PC-9 (cell line): ENCODE results near the gene PRSS50. TPM values are rescaled to one million over a fixed set of nuclear protein-coding genes. Genes with fewer than 3 reads are reported as not detected.

Experiments
- BruUV-seq: library from RNA; stranded (reverse); fragments of 400-500 nt; replicated peaks from 2 replicates; lab custom pipeline; 2021; lab: Mats Ljungman, UMichigan
- CTCF ChIA-PET: fragments of 300-600 bp; sonication (Branson Sonifier 250); formaldehyde crosslinking; loops from one replicate; lab custom pipeline; 2022; ENCODE audit warnings: antibody characterized with exemption; lab: Charles Lee
- POLR2A ChIA-PET: fragments of 300-600 bp; sonication (Branson Sonifier 250); formaldehyde crosslinking; loops from one replicate; lab custom pipeline; 2022; ENCODE audit warnings: antibody characterized with exemption; ENCODE audit not compliant: unreplicated experiment; lab: Charles Lee
- DNase-seq, 2 experiments: peaks; one replicate each; pipeline versions ENCODE4 v3.0.0 to v3.0.0-alpha.2; 2015 to 2022; ENCODE audit warnings: mixed read lengths in 1 of 2
- H2AFZ ChIP-seq: fragments of 200-600 bp; sonication (generic); 2 replicates; pipeline ENCODE4 v1.8.1; 2017; ENCODE audit warnings: antibody characterized with exemption
- H3F3A ChIP-seq: fragments of 200-600 bp; sonication (generic); 2 replicates; pipeline ENCODE4 v1.8.1; 2017; ENCODE audit warnings: antibody characterized with exemption, mild to moderate bottlenecking, low read depth; ENCODE audit not compliant: insufficient read depth
- H3K27ac ChIP-seq: fragments of 200-600 bp; sonication (generic); 2 replicates; pipeline ENCODE4 v1.6.1; 2016; ENCODE audit warnings: mixed run types
- H3K27me3 ChIP-seq: fragments of 200-600 bp; sonication (generic); 2 replicates; pipeline ENCODE4 v1.6.1; 2016; ENCODE audit warnings: low read depth, mixed run types; ENCODE audit not compliant: insufficient read depth
- H3K36me3 ChIP-seq: fragments of 200-600 bp; sonication (generic); 2 replicates; pipeline ENCODE4 v1.6.1; 2016; ENCODE audit warnings: low read depth, mixed run types
- H3K4me1 ChIP-seq: fragments of 200-600 bp; sonication (generic); replicated peaks from 2 replicates; pipeline ENCODE4 v1.6.1; 2016; ENCODE audit warnings: mixed run types; ENCODE audit not compliant: insufficient read depth
- H3K4me2 ChIP-seq: fragments of 200-600 bp; sonication (generic); 2 replicates; pipeline ENCODE4 v1.6.1; 2017; ENCODE audit warnings: mixed run types
- H3K4me3 ChIP-seq: fragments of 200-600 bp; sonication (generic); 2 replicates; pipeline ENCODE4 v1.6.1; 2016; ENCODE audit warnings: mixed run types
- H3K79me2 ChIP-seq: fragments of 200-600 bp; sonication (generic); 2 replicates; pipeline ENCODE4 v1.6.1; 2017; ENCODE audit warnings: low read depth, mixed run types
- H3K9me2 ChIP-seq: fragments of 200-600 bp; sonication (generic); 2 replicates; pipeline ENCODE4 v1.8.1; 2017; ENCODE audit warnings: mild to moderate bottlenecking; ENCODE audit not compliant: insufficient read depth
- H3K9me3 ChIP-seq: fragments of 200-600 bp; sonication (generic); 2 replicates; pipeline ENCODE4 v1.8.1; 2016; ENCODE audit warnings: low read depth; ENCODE audit not compliant: insufficient read depth
- H4K20me1 ChIP-seq: fragments of 200-600 bp; sonication (generic); 2 replicates; pipeline ENCODE4 v1.8.1; 2017; ENCODE audit not compliant: insufficient read depth
- CTCF ChIP-seq: fragments of 200-600 bp; sonication (generic); conservative IDR thresholded peaks from 2 replicates; pipeline ENCODE4 v1.6.1; 2017; ENCODE audit warnings: mixed run types, antibody characterized with exemption, mild to moderate bottlenecking, moderate library complexity
- EZH2 ChIP-seq: fragments of 200-600 bp; sonication (generic); IDR thresholded peaks from 2 replicates; pipeline ENCODE4 v1.8.0; 2017; ENCODE audit warnings: antibody characterized with exemption, low read depth
- intact Hi-C: fragments of 100-400 bp; cut with micrococcal nuclease; formaldehyde crosslinking; loops from one replicate; pipeline ENCODE4 v1.10.0; 2022; ENCODE audit not compliant: unreplicated experiment
- total RNA-seq: library from RNA; stranded (reverse); gene quantifications from 2 replicates; pipeline ENCODE4 v1.2.3, GENCODE V29; 2021

The PRSS50 gene
- total RNA-seq, 1 experiment from 2014 or later = 0.50 TPM

- CTCF ChIA-PET = no interaction called here
- intact Hi-C loops = no loop called here
- H3K9me3 ChIP-seq = no peaks in the 10 kb centered on the region
Observed at GRCh38 chr3:46667657-46668056, 50.0 kb downstream of the PRSS50 start.

GRCh38 chr3:46667061-46667621 is 50.5 kb downstream of the PRSS50 start:
- intact Hi-C loops = no loop called here
- H3K4me3 ChIP-seq = no peak overlapping the region
- ChIA-PET POLR2A (interaction anchor here (0.5 kb wide), 1 partner anchor 24 kb away, joined by 4 read pairs; no protein-coding TSS in a partner anchor), CTCF (no interaction called here)
- no peaks in the 10 kb centered on the region for H3K9me3 ChIP-seq
- no peak overlapping the region for H3K27ac ChIP-seq
- no peak for DNase-seq
- H3K79me2 ChIP-seq = no peaks in the 10 kb centered on the region
- H4K20me1 ChIP-seq = no peaks in the 10 kb centered on the region
- no peaks in the 10 kb centered on the region for H3K27me3 ChIP-seq
- BruUV-seq = no TSS peak
- H3K36me3 ChIP-seq = no peaks in the 10 kb centered on the region
- no peak overlapping the region for H2AFZ ChIP-seq
- H3K4me2 ChIP-seq = no peak overlapping the region
- H3K4me1 ChIP-seq = no peaks in the 10 kb centered on the region
- H3F3A ChIP-seq = no peaks in the 10 kb centered on the region
- H3K9me2 ChIP-seq = no peaks in the 10 kb centered on the region
- TF ChIP-seq EZH2 (no peak), CTCF (no peak)

More at GRCh38 chr3:46667657-46668056, 50.0 kb downstream of the PRSS50 start:
- H3K4me2 ChIP-seq = no peak overlapping the region
- H4K20me1 ChIP-seq = no peaks in the 10 kb centered on the region
- H3K4me1 ChIP-seq = no peaks in the 10 kb centered on the region
- no peak overlapping the region for H2AFZ ChIP-seq
- no TSS peak for BruUV-seq
- H3K27me3 ChIP-seq = no peaks in the 10 kb centered on the region
- no peaks in the 10 kb centered on the region for H3F3A ChIP-seq
- H3K36me3 ChIP-seq = no peaks in the 10 kb centered on the region
- no peaks in the 10 kb centered on the region for H3K79me2 ChIP-seq
- TF ChIP-seq CTCF (no peak), EZH2 (no peak)
- DNase-seq = no peak
- no peak overlapping the region for H3K27ac ChIP-seq
- no peak overlapping the region for H3K4me3 ChIP-seq
- POLR2A ChIA-PET = interaction anchor here (0.5 kb wide), 1 partner anchor 24 kb away, joined by 4 read pairs; no protein-coding TSS in a partner anchor
- H3K9me2 ChIP-seq = no peaks in the 10 kb centered on the region

GRCh38 chr3:46666453-46666845 is 51.2 kb downstream of the PRSS50 start:
- ChIA-PET CTCF (no interaction called here), POLR2A (interaction anchor here (0.8 kb wide), 1 partner anchor 1304 kb away, joined by 3 read pairs; no protein-coding TSS in a partner anchor)
- BruUV-seq = TSS peak; percentile 24
- H3K36me3 ChIP-seq = no peaks in the 10 kb centered on the region
- no peak overlapping the region for H3K4me2 ChIP-seq
- no peaks in the 10 kb centered on the region for H3K27me3 ChIP-seq
- H3K9me3 ChIP-seq = no peaks in the 10 kb centered on the region
- H3F3A ChIP-seq = no peaks in the 10 kb centered on the region
- no peak overlapping the region for H2AFZ ChIP-seq
- no peak overlapping the region for H3K27ac ChIP-seq
- intact Hi-C loops = no loop called here
- H3K9me2 ChIP-seq = no peaks in the 10 kb centered on the region
- DNase-seq = no peak
- peaks cover 3% of the 10 kb centered on the region for H3K4me1 ChIP-seq
- H3K4me3 ChIP-seq = no peak overlapping the region
- no peaks in the 10 kb centered on the region for H3K79me2 ChIP-seq
- no peaks in the 10 kb centered on the region for H4K20me1 ChIP-seq
- no peak for TF ChIP-seq CTCF
- no peak for TF ChIP-seq EZH2
